HepG2 (cell line): ENCODE results near the gene MEIG1. TPM values are rescaled to one million over a fixed set of nuclear protein-coding genes. Genes with fewer than 3 reads are reported as not detected.

Source experiments
- AGO2 ChIP-seq: fragments of 200-400 bp; formaldehyde crosslinking; optimal IDR thresholded peaks from 2 replicates; pipeline ENCODE3; 2017; ENCODE audit warnings: mild to moderate bottlenecking, low read depth, low read length, moderate library complexity
- CEBPB ChIP-seq: IDR thresholded peaks from 2 replicates; pipeline ENCODE4 v1.6.1; 2011; ENCODE audit warnings: low read depth, low read length, improper control_type of control experiment, borderline replicate concordance
- HOXA3 ChIP-seq: sonication (generic); formaldehyde crosslinking; IDR thresholded peaks from 2 replicates; pipeline ENCODE4 v1.5.0; 2020; ENCODE audit warnings: missing genetic modification reagents
- IRX3 ChIP-seq: sonication (generic); formaldehyde crosslinking; IDR thresholded peaks from 2 replicates; pipeline ENCODE4 v1.8.1; 2023; ENCODE audit warnings: mild to moderate bottlenecking, low read depth, missing genetic modification reagents, borderline replicate concordance
- ISX ChIP-seq: sonication (generic); formaldehyde crosslinking; conservative IDR thresholded peaks from 2 replicates; pipeline ENCODE4 v1.5.0; 2020; ENCODE audit warnings: missing genetic modification reagents
- NFIB ChIP-seq: sonication (generic); formaldehyde crosslinking; IDR thresholded peaks from 2 replicates; pipeline ENCODE4 v1.9.0; 2021; ENCODE audit warnings: missing genetic modification reagents, mild to moderate bottlenecking, borderline replicate concordance
- NFIC ChIP-seq: IDR thresholded peaks from 2 replicates; pipeline ENCODE4 v1.6.1; 2012; ENCODE audit warnings: mild to moderate bottlenecking, low read length, inconsistent platforms
- NR2F1 ChIP-seq, 2 experiments: fragments of 450-650 bp in 1 of 2; formaldehyde crosslinking in 1 of 2; IDR thresholded peaks; 2 replicates each; pipeline versions ENCODE4 v1.5.0 to v1.6.1; 2016 to 2020; ENCODE audit warnings: mild to moderate bottlenecking in 1 of 2, missing compliant biosample characterization in 1 of 2, missing genetic modification reagents in 1 of 2, moderate library complexity in 1 of 2
- PBX3 ChIP-seq: sonication (generic); formaldehyde crosslinking; IDR thresholded peaks from 2 replicates; pipeline ENCODE4 v1.8.1; 2023; ENCODE audit warnings: missing genetic modification reagents, inconsistent platforms, borderline replicate concordance
- RXRA ChIP-seq: sonication (generic); formaldehyde crosslinking; IDR thresholded peaks from 2 replicates; pipeline ENCODE4 v1.5.1; 2020; ENCODE audit warnings: missing genetic modification reagents
- SP2 ChIP-seq: sonication (generic); formaldehyde crosslinking; IDR thresholded peaks from 2 replicates; pipeline ENCODE4 v1.5.1; 2020; ENCODE audit warnings: mild to moderate bottlenecking, missing genetic modification reagents
- SRF ChIP-seq: IDR thresholded peaks from 2 replicates; pipeline ENCODE4 v1.6.1; 2011; ENCODE audit warnings: mild to moderate bottlenecking, low read depth, low read length, moderate library complexity
- U2AF1 ChIP-seq: fragments of 200-400 bp; formaldehyde crosslinking; optimal IDR thresholded peaks from 2 replicates; pipeline ENCODE3; 2017; ENCODE audit warnings: mild to moderate bottlenecking, low read depth, low read length
- ZFP37 ChIP-seq: sonication (generic); formaldehyde crosslinking; IDR thresholded peaks from 2 replicates; pipeline ENCODE4 v1.4.0; 2020; ENCODE audit warnings: missing genetic modification reagents, borderline replicate concordance
- ZNF20 ChIP-seq: sonication (generic); formaldehyde crosslinking; IDR thresholded peaks from 2 replicates; pipeline ENCODE4 v1.4.0; 2020; ENCODE audit warnings: mild to moderate bottlenecking, moderate library complexity, missing genetic modification reagents
- ZNF260 ChIP-seq: sonication (generic); formaldehyde crosslinking; IDR thresholded peaks from 2 replicates; pipeline ENCODE4 v1.4.0; 2020; ENCODE audit warnings: missing genetic modification reagents, low read depth, mild to moderate bottlenecking, borderline replicate concordance
- ZNF296 ChIP-seq: sonication (generic); formaldehyde crosslinking; conservative IDR thresholded peaks from 2 replicates; pipeline ENCODE4 v1.5.0; 2020; ENCODE audit warnings: mild to moderate bottlenecking, missing genetic modification reagents
- ZNF709 ChIP-seq: sonication (generic); formaldehyde crosslinking; IDR thresholded peaks from 2 replicates; pipeline ENCODE4 v1.5.0; 2020; ENCODE audit warnings: mild to moderate bottlenecking, missing genetic modification reagents
- ZNF75D ChIP-seq: sonication (generic); formaldehyde crosslinking; IDR thresholded peaks from 2 replicates; pipeline ENCODE4 v1.8.1; 2023; ENCODE audit warnings: missing genetic modification reagents, mild to moderate bottlenecking, borderline replicate concordance
- ZNF768 ChIP-seq: sonication (generic); formaldehyde crosslinking; IDR thresholded peaks from 2 replicates; pipeline ENCODE4 v1.4.0; 2020; ENCODE audit warnings: missing genetic modification reagents
- ZNF780A ChIP-seq: sonication (generic); formaldehyde crosslinking; IDR thresholded peaks from 2 replicates; pipeline ENCODE4 v1.8.0; 2022; ENCODE audit warnings: mild to moderate bottlenecking, missing genetic modification reagents, moderate library complexity
- ZNF850 ChIP-seq: sonication (generic); formaldehyde crosslinking; conservative IDR thresholded peaks from 2 replicates; pipeline ENCODE4 v1.9.0; 2021; ENCODE audit warnings: mild to moderate bottlenecking, missing genetic modification reagents
- polyA plus RNA-seq, 8 experiments: library from polyadenylated mRNA; depleted of rRNA in 3 of 8; stranded (reverse) in 7 of 8; unstranded in 1 of 8; fragments of >200 nt; fragmentation: Illumina TruSeq in 4 of 8; extraction: Trizol in 4 of 8; gene quantifications; 2 replicates each; pipeline versions ENCODE4 v1.2.1 to v1.2.3, GENCODE V29; 2011 to 2016; ENCODE audit warnings: low read depth in 4 of 8, missing spikeins in 1 of 8, mixed read lengths in 1 of 8; ENCODE audit not compliant: insufficient read depth in 1 of 8
- total RNA-seq, 5 experiments: library from RNA; depleted of rRNA; stranded (reverse); fragments of >200 nt; fragmentation: Illumina TruSeq; extraction: Trizol; gene quantifications; 2 replicates each; pipeline ENCODE4 v1.2.3, GENCODE V29; 2016; ENCODE audit warnings: low read depth in 1 of 5
- TF ChIP-seq, protein P1 (sequence below): sonication (generic); formaldehyde crosslinking; IDR thresholded peaks from 2 replicates; pipeline ENCODE4 v1.4.0; 2020; ENCODE audit warnings: missing genetic modification reagents, mild to moderate bottlenecking, borderline replicate concordance
- TF ChIP-seq, protein P2 (sequence below): sonication (generic); formaldehyde crosslinking; IDR thresholded peaks from 2 replicates; pipeline ENCODE4 v1.4.0; 2020; ENCODE audit warnings: missing genetic modification reagents
- TF ChIP-seq, protein P3 (sequence below): sonication (generic); formaldehyde crosslinking; IDR thresholded peaks from 2 replicates; pipeline ENCODE4 v1.8.0; 2022; ENCODE audit warnings: missing genetic modification reagents, mild to moderate bottlenecking, moderate library complexity, borderline replicate concordance

Gene MEIG1
- total and polyA plus RNA-seq, 2 of the 13 experiments (the other 11 are each of a cell fraction or from before 2014, with no cell fraction given) = not detected

DNA sequence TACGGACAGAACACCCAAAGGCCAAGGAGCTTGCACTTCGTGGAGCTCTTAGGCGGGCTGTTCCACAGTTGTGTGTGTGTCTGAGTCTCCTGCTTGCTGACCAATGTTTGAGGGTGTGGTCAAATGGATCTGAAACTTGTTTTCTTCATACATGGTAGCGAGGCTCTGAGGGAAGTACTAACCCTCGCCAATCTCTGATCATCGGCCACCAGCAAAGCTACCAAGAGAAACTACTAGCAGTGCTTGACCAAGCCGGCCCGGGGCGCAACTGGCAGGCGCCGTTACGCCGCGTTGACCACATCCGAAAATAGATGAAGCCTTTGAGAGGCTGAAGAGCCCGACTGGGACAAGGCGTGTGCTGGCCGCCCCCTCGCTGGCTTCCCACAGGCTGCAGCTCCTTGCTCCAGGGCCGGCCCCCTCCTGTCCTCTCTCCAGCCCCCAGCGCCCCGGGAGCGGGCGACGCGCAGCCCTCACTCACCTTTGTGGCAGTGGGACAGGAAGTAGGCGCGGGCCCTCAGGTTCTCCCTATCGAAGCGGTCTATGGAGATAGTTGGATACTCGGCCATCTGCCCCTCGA lies 5.7 kb upstream of the MEIG1 start (continued):
- TF ChIP-seq ZFP37 = no peak
- no peak for TF ChIP-seq IRX3 (CRISPR knock-in tag)
- TF ChIP-seq NFIB (CRISPR knock-in tag) = no peak
- no peak for TF ChIP-seq ZNF768 (CRISPR knock-in tag)
- no peak for TF ChIP-seq U2AF1
- TF ChIP-seq ZNF850 (CRISPR knock-in tag) = no peak
- 0 out of 2 replicates have a peak, but pooled peaks have one; percentile 30 for TF ChIP-seq PBX3 (CRISPR knock-in tag)
- 0 out of 2 replicates have a peak, but pooled peaks have one; percentile 11 for TF ChIP-seq ZNF296 (CRISPR knock-in tag)
- no peak for TF ChIP-seq SRF
- no peak for TF ChIP-seq ZNF780A (CRISPR knock-in tag)
- TF ChIP-seq, protein P1, sequence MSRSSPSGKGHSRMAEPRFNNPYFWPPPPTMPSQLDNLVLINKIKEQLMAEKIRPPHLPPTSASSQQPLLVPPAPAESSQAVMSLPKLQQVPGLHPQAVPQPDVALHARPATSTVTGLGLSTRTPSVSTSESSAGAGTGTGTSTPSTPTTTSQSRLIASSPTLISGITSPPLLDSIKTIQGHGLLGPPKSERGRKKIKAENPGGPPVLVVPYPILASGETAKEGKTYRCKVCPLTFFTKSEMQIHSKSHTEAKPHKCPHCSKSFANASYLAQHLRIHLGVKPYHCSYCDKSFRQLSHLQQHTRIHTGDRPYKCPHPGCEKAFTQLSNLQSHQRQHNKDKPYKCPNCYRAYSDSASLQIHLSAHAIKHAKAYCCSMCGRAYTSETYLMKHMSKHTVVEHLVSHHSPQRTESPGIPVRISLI (CRISPR knock-in tag) = no peak
- TF ChIP-seq ZNF709 (CRISPR knock-in tag) = no peak
- TF ChIP-seq ZNF20 (CRISPR knock-in tag) = no peak
- TF ChIP-seq ZNF75D (CRISPR knock-in tag) = no peak
- TF ChIP-seq ZNF260 (CRISPR knock-in tag) = no peak
- peak; percentile 39 for TF ChIP-seq AGO2
- no peak for TF ChIP-seq CEBPB
- TF ChIP-seq SP2 (CRISPR knock-in tag) = no peak
- no peak for TF ChIP-seq NR2F1 (CRISPR knock-in tag; IDR thresholded peaks at IDR 0.05)
- TF ChIP-seq, protein P2, sequence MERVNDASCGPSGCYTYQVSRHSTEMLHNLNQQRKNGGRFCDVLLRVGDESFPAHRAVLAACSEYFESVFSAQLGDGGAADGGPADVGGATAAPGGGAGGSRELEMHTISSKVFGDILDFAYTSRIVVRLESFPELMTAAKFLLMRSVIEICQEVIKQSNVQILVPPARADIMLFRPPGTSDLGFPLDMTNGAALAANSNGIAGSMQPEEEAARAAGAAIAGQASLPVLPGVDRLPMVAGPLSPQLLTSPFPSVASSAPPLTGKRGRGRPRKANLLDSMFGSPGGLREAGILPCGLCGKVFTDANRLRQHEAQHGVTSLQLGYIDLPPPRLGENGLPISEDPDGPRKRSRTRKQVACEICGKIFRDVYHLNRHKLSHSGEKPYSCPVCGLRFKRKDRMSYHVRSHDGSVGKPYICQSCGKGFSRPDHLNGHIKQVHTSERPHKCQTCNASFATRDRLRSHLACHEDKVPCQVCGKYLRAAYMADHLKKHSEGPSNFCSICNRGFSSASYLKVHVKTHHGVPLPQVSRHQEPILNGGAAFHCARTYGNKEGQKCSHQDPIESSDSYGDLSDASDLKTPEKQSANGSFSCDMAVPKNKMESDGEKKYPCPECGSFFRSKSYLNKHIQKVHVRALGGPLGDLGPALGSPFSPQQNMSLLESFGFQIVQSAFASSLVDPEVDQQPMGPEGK (CRISPR knock-in tag) = peak; percentile 70; the same call in 1 of the 2 replicates
- no peak for TF ChIP-seq HOXA3 (CRISPR knock-in tag)
- TF ChIP-seq NFIC = no peak
- TF ChIP-seq ISX = peak; percentile 52; the same call in 1 of the 2 replicates
- TF ChIP-seq, protein P3, sequence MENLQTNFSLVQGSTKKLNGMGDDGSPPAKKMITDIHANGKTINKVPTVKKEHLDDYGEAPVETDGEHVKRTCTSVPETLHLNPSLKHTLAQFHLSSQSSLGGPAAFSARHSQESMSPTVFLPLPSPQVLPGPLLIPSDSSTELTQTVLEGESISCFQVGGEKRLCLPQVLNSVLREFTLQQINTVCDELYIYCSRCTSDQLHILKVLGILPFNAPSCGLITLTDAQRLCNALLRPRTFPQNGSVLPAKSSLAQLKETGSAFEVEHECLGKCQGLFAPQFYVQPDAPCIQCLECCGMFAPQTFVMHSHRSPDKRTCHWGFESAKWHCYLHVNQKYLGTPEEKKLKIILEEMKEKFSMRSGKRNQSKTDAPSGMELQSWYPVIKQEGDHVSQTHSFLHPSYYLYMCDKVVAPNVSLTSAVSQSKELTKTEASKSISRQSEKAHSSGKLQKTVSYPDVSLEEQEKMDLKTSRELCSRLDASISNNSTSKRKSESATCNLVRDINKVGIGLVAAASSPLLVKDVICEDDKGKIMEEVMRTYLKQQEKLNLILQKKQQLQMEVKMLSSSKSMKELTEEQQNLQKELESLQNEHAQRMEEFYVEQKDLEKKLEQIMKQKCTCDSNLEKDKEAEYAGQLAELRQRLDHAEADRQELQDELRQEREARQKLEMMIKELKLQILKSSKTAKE (CRISPR knock-in tag) = no peak
- no peak for TF ChIP-seq RXRA (CRISPR knock-in tag)
